HCT116 (cell line): ENCODE measurements around the gene ADAT3. TPM values are rescaled to one million over a fixed set of nuclear protein-coding genes. Genes with fewer than 3 reads are reported as not detected.

ENCODE experiments used
- ATAC-seq: fragments of 200-7000 bp; cut with Tn5 transposase; 2 replicates; pipeline ENCODE4 v1.9.1; 2020; ENCODE audit warnings: mild to moderate bottlenecking, moderate library complexity
- BruUV-seq: library from RNA; stranded (reverse); fragments of 400-500 nt; replicated peaks from 2 replicates; lab custom pipeline; 2021; lab: Mats Ljungman, UMichigan
- CTCF ChIA-PET: fragments of 300-600 bp; sonication (Branson Sonifier 250); formaldehyde crosslinking; loops from one replicate; lab custom pipeline; 2021; ENCODE audit warnings: antibody characterized with exemption; lab: Charles Lee
- POLR2A ChIA-PET: fragments of 300-600, 350-600 bp; sonication (Branson Sonifier 250); formaldehyde crosslinking; loops from one replicate; lab custom pipeline; 2021; ENCODE audit warnings: antibody characterized with exemption; lab: Charles Lee
- RAD21 ChIA-PET, 2 experiments: fragments of 300-600 bp; sonication (Branson Sonifier 250); formaldehyde crosslinking; loops; one replicate each; lab custom pipeline; 2023; ENCODE audit warnings: low total read pairs in 2 of 2; ENCODE audit not compliant: uncharacterized antibody in 2 of 2, unreplicated experiment in 2 of 2, low non-redundant PET in 1 of 2; lab: Charles Lee
- DNase-seq: peaks from one replicate; pipeline ENCODE4 v3.0.0-alpha.2; 2010; ENCODE audit warnings: low read depth, low spot score
- H2AFZ ChIP-seq: fragments of 200-600 bp; shearing (Covaris generic), sonication (generic); 2 replicates; pipeline ENCODE4 v1.6.1; 2017; ENCODE audit warnings: low read depth, mixed run types, mixed read lengths, antibody characterized with exemption, low read length; ENCODE audit not compliant: poor library complexity, severe bottlenecking
- H3K27ac ChIP-seq: 2 replicates; pipeline ENCODE4 v1.5.1; 2012; ENCODE audit warnings: low read depth, low read length
- H3K27me3 ChIP-seq: fragments of 200-600 bp; sonication (generic); 2 replicates; pipeline ENCODE4 v1.6.1; 2016; ENCODE audit warnings: mixed run types, low read length, mixed read lengths; ENCODE audit not compliant: insufficient read depth
- H3K36me3 ChIP-seq, 2 experiments: fragments of 200-500 bp in 1 of 2; fragments of 200-600 bp in 1 of 2; sonication (Bioruptor generic) in 1 of 2; sonication (generic) in 1 of 2; 2 replicates each; pipeline versions ENCODE4 v1.5.1 to v1.6.1; 2014 to 2016; ENCODE audit warnings: low read length in 2 of 2, inconsistent platforms in 1 of 2, mixed read lengths in 1 of 2, mixed run types in 1 of 2; ENCODE audit not compliant: insufficient read depth in 2 of 2, control insufficient read depth in 1 of 2
- H3K4me1 ChIP-seq, 2 experiments: fragments of 200-600 bp in 1 of 2; sonication (generic) in 1 of 2; 2 replicates each; pipeline versions ENCODE4 v1.5.1 to v1.6.1; 2012 to 2017; ENCODE audit warnings: low read length in 2 of 2, inconsistent platforms in 1 of 2, mild to moderate bottlenecking in 1 of 2, mixed read lengths in 1 of 2, mixed run types in 1 of 2, moderate library complexity in 1 of 2; ENCODE audit not compliant: insufficient read depth in 2 of 2, control insufficient read depth in 1 of 2
- H3K4me2 ChIP-seq: fragments of 200-600 bp; sonication (generic); 2 replicates; pipeline ENCODE4 v1.6.1; 2017; ENCODE audit warnings: mixed run types, low read length, mixed read lengths
- H3K4me3 ChIP-seq, 2 experiments: fragments of 200-600 bp in 1 of 2; sonication (generic) in 1 of 2; replicated peaks in 1 of 2; 2 replicates each; pipeline ENCODE4 v1.5.1; 2011 to 2016; ENCODE audit warnings: low read length in 2 of 2, control low read depth in 1 of 2, low read depth in 1 of 2, mild to moderate bottlenecking in 1 of 2, mixed read lengths in 1 of 2, mixed run types in 1 of 2
- H3K79me2 ChIP-seq: fragments of 200-600 bp; sonication (generic); 2 replicates; pipeline ENCODE4 v1.6.1; 2017; ENCODE audit warnings: mild to moderate bottlenecking, mixed run types, low read length, moderate library complexity, mixed read lengths; ENCODE audit not compliant: insufficient read depth
- H3K9ac ChIP-seq: fragments of 200-600 bp; sonication (generic); 2 replicates; pipeline ENCODE4 v1.6.1; 2016; ENCODE audit warnings: low read length, mixed read lengths
- H3K9me2 ChIP-seq: fragments of 200-600 bp; sonication (generic), shearing (Covaris generic); 2 replicates; pipeline ENCODE4 v1.6.1; 2017; ENCODE audit warnings: mixed run types, mild to moderate bottlenecking, moderate library complexity; ENCODE audit not compliant: insufficient read depth
- H3K9me3 ChIP-seq, 2 experiments: fragments of 200-500 bp in 1 of 2; fragments of 200-600 bp in 1 of 2; sonication (Bioruptor generic) in 1 of 2; sonication (generic) in 1 of 2; 2 replicates each; pipeline ENCODE4 v1.6.1; 2014 to 2017; ENCODE audit warnings: low read length in 2 of 2, mixed read lengths in 2 of 2, inconsistent platforms in 1 of 2, low read depth in 1 of 2, mild to moderate bottlenecking in 1 of 2, mixed run types in 1 of 2, moderate library complexity in 1 of 2; ENCODE audit not compliant: control insufficient read depth in 1 of 2, insufficient read depth in 1 of 2
- H4K20me1 ChIP-seq: fragments of 200-600 bp; sonication (generic), shearing (Covaris generic); 2 replicates; pipeline ENCODE4 v1.6.1; 2017; ENCODE audit warnings: mixed run types, mild to moderate bottlenecking, moderate library complexity; ENCODE audit not compliant: insufficient read depth
- CEBPB ChIP-seq: IDR thresholded peaks from 2 replicates; pipeline ENCODE4 v1.6.1; 2012; ENCODE audit warnings: low read depth
- EGR1 ChIP-seq: IDR thresholded peaks from 2 replicates; pipeline ENCODE4 v1.6.1; 2012; ENCODE audit warnings: low read depth
- ELF1 ChIP-seq: IDR thresholded peaks from 2 replicates; pipeline ENCODE4 v1.6.1; 2012; ENCODE audit warnings: low read depth, borderline replicate concordance
- EZH2 ChIP-seq: fragments of 200-600 bp; sonication (generic); IDR thresholded peaks from 2 replicates; pipeline ENCODE4 v1.6.1; 2017; ENCODE audit warnings: antibody characterized with exemption, mixed run types
- EZH2phosphoT487 ChIP-seq: fragments of 200-600 bp; IDR thresholded peaks from 2 replicates; pipeline ENCODE4 v1.6.1; 2018; ENCODE audit warnings: antibody characterized with exemption, borderline replicate concordance
- FOSL1 ChIP-seq: IDR thresholded peaks from 2 replicates; pipeline ENCODE4 v1.6.1; 2012; ENCODE audit warnings: low read depth
- JUND ChIP-seq: IDR thresholded peaks from 2 replicates; pipeline ENCODE4 v1.6.1; 2012
- POLR2A ChIP-seq: IDR thresholded peaks from 2 replicates; pipeline ENCODE4 v1.7.0; 2011; ENCODE audit warnings: borderline replicate concordance; ENCODE audit not compliant: insufficient read depth, insufficient read length; ENCODE audit errors: extremely low read depth
- POLR2AphosphoS5 ChIP-seq: IDR thresholded peaks from 2 replicates; pipeline ENCODE4 v1.6.1; 2011; ENCODE audit warnings: mild to moderate bottlenecking, low read depth, low read length, moderate library complexity
- RAD21 ChIP-seq: IDR thresholded peaks from 2 replicates; pipeline ENCODE4 v1.6.1; 2012; ENCODE audit warnings: low read depth, mild to moderate bottlenecking
- SIN3A ChIP-seq: IDR thresholded peaks from 2 replicates; pipeline ENCODE4 v1.6.1; 2012; ENCODE audit warnings: low read depth
- SP1 ChIP-seq: IDR thresholded peaks from 2 replicates; pipeline ENCODE4 v1.6.1; 2012; ENCODE audit warnings: low read depth
- SRF ChIP-seq: IDR thresholded peaks from 2 replicates; pipeline ENCODE4 v1.6.1; 2012; ENCODE audit warnings: low read depth
- TCF7L2 ChIP-seq: IDR thresholded peaks from 2 replicates; pipeline ENCODE4 v1.7.0; 2011; ENCODE audit warnings: borderline replicate concordance, inconsistent platforms; ENCODE audit not compliant: insufficient read depth, insufficient read length; ENCODE audit errors: extremely low read depth
- YY1 ChIP-seq: IDR thresholded peaks from 2 replicates; pipeline ENCODE4 v1.6.1; 2011; ENCODE audit warnings: low read length, low read depth, moderate library complexity, mild to moderate bottlenecking; ENCODE audit not compliant: insufficient replicate concordance; ENCODE audit errors: extremely low read depth
- ZFX ChIP-seq: fragments of 450-650 bp; IDR thresholded peaks from 2 replicates; pipeline ENCODE4 v1.6.1; 2017
- ZNF274 ChIP-seq: fragments of 200-500 bp; sonication (Bioruptor generic); IDR thresholded peaks from 2 replicates; pipeline ENCODE4 v1.6.1; 2014; ENCODE audit warnings: mild to moderate bottlenecking, low read depth, low read length, inconsistent platforms
- intact Hi-C: fragments of 100-400 bp; cut with micrococcal nuclease; formaldehyde crosslinking; loops from 2 replicates; pipeline ENCODE4 v1.10.0; 2022
- total RNA-seq: library from RNA; stranded (reverse); gene quantifications from one replicate; pipeline ENCODE4 v1.2.1, GENCODE V29; 2021; ENCODE audit not compliant: unreplicated experiment
- TF ChIP-seq, protein P1 (sequence below): IDR thresholded peaks from 2 replicates; pipeline ENCODE4 v1.6.1; 2011; ENCODE audit warnings: mild to moderate bottlenecking, low read length, moderate library complexity; ENCODE audit not compliant: insufficient replicate concordance; ENCODE audit errors: extremely low read depth
- TF ChIP-seq, protein P2 (sequence below): IDR thresholded peaks from 2 replicates; pipeline ENCODE4 v1.6.1; 2012; ENCODE audit warnings: low read depth
- TF ChIP-seq, protein P3 (sequence below), 3 experiments: fragments of 200-600 bp in 1 of 3; sonication (generic) in 1 of 3; IDR thresholded peaks in 2 of 3; conservative IDR thresholded peaks in 1 of 3; 2 replicates each; pipeline ENCODE4 v1.5.1; 2012 to 2017; ENCODE audit warnings: low read depth in 2 of 3, low read length in 2 of 3, antibody characterized with exemption in 1 of 3, borderline replicate concordance in 1 of 3, control low read depth in 1 of 3, mild to moderate bottlenecking in 1 of 3, mixed read lengths in 1 of 3, mixed run types in 1 of 3, moderate library complexity in 1 of 3; ENCODE audit not compliant: insufficient read depth in 1 of 3

Gene ADAT3
- total RNA-seq, 1 experiment from 2014 or later, result 15.9 TPM

- Histone ChIP-seq H2AFZ (no peak overlapping the region), H3K36me3 (no peaks in the 10 kb centered on the region), H3K27ac (peak overlapping the region; percentile 95), H3K9me3 (no peaks in the 10 kb centered on the region), H3K9ac (peak overlapping the region; percentile 87), H3K4me2 (peak overlapping the region; percentile 98)
- ATAC-seq, result no peak
- intact Hi-C loops, result no loop called here
- POLR2A ChIA-PET, result no interaction called here
- BruUV-seq, result no TSS peak
- no peak for TF ChIP-seq POLR2A
- TF ChIP-seq ELF1, result no peak
- TF ChIP-seq SRF, result no peak
- TF ChIP-seq, protein P1, sequence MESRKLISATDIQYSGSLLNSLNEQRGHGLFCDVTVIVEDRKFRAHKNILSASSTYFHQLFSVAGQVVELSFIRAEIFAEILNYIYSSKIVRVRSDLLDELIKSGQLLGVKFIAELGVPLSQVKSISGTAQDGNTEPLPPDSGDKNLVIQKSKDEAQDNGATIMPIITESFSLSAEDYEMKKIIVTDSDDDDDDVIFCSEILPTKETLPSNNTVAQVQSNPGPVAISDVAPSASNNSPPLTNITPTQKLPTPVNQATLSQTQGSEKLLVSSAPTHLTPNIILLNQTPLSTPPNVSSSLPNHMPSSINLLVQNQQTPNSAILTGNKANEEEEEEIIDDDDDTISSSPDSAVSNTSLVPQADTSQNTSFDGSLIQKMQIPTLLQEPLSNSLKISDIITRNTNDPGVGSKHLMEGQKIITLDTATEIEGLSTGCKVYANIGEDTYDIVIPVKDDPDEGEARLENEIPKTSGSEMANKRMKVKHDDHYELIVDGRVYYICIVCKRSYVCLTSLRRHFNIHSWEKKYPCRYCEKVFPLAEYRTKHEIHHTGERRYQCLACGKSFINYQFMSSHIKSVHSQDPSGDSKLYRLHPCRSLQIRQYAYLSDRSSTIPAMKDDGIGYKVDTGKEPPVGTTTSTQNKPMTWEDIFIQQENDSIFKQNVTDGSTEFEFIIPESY, result no peak
- TF ChIP-seq, protein P2, sequence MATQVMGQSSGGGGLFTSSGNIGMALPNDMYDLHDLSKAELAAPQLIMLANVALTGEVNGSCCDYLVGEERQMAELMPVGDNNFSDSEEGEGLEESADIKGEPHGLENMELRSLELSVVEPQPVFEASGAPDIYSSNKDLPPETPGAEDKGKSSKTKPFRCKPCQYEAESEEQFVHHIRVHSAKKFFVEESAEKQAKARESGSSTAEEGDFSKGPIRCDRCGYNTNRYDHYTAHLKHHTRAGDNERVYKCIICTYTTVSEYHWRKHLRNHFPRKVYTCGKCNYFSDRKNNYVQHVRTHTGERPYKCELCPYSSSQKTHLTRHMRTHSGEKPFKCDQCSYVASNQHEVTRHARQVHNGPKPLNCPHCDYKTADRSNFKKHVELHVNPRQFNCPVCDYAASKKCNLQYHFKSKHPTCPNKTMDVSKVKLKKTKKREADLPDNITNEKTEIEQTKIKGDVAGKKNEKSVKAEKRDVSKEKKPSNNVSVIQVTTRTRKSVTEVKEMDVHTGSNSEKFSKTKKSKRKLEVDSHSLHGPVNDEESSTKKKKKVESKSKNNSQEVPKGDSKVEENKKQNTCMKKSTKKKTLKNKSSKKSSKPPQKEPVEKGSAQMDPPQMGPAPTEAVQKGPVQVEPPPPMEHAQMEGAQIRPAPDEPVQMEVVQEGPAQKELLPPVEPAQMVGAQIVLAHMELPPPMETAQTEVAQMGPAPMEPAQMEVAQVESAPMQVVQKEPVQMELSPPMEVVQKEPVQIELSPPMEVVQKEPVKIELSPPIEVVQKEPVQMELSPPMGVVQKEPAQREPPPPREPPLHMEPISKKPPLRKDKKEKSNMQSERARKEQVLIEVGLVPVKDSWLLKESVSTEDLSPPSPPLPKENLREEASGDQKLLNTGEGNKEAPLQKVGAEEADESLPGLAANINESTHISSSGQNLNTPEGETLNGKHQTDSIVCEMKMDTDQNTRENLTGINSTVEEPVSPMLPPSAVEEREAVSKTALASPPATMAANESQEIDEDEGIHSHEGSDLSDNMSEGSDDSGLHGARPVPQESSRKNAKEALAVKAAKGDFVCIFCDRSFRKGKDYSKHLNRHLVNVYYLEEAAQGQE, result no peak
- no peak for TF ChIP-seq SP1
- TF ChIP-seq CEBPB, result no peak
- no peak for TF ChIP-seq EGR1
- no peak for TF ChIP-seq EZH2phosphoT487
- TF ChIP-seq EZH2, result no peak
- TF ChIP-seq, protein P3, sequence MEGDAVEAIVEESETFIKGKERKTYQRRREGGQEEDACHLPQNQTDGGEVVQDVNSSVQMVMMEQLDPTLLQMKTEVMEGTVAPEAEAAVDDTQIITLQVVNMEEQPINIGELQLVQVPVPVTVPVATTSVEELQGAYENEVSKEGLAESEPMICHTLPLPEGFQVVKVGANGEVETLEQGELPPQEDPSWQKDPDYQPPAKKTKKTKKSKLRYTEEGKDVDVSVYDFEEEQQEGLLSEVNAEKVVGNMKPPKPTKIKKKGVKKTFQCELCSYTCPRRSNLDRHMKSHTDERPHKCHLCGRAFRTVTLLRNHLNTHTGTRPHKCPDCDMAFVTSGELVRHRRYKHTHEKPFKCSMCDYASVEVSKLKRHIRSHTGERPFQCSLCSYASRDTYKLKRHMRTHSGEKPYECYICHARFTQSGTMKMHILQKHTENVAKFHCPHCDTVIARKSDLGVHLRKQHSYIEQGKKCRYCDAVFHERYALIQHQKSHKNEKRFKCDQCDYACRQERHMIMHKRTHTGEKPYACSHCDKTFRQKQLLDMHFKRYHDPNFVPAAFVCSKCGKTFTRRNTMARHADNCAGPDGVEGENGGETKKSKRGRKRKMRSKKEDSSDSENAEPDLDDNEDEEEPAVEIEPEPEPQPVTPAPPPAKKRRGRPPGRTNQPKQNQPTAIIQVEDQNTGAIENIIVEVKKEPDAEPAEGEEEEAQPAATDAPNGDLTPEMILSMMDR (IDR thresholded peaks at IDR 0.05 in 2 of 3, conservative IDR thresholded peaks at IDR 0.05 in 1 of 3; ENCODE audit: borderline replicate concordance in 1 of 3, insufficient read depth in 1 of 3, low read depth in 2 of 3, low read length in 2 of 3), result no peak
- TF ChIP-seq RAD21, result no peak
- no peak for TF ChIP-seq YY1
- no peak for TF ChIP-seq POLR2AphosphoS5
- no peak for TF ChIP-seq ZNF274
- no peak for TF ChIP-seq ZFX
- no peak for TF ChIP-seq FOSL1
- no peak for TF ChIP-seq JUND
- no peak for TF ChIP-seq TCF7L2
- no peak for TF ChIP-seq SIN3A
- TF ChIP-seq, all 23 proteins: peak for 0
- peaks cover 21 to 63% of the 10 kb centered on the region in 2 experiments for H3K4me1 ChIP-seq
- ChIA-PET RAD21 (no interaction called here), CTCF (no interaction called here)
- H3K4me3 ChIP-seq, result peak overlapping the region; percentile 83 to 92
- H3K9me2 ChIP-seq, result no peaks in the 10 kb centered on the region
- H3K79me2 ChIP-seq, result peaks cover 63% of the 10 kb centered on the region
- no peaks in the 10 kb centered on the region for H3K27me3 ChIP-seq
- no peak for DNase-seq
- H4K20me1 ChIP-seq, result no peaks in the 10 kb centered on the region
These were observed 37.8 kb downstream of the ADAT3 start for GRCh38 chr19:1942934-1943555.
